Endothelial cell (in vitro differentiated cells): ENCODE measurements around the gene SMIM43. TPM values are rescaled to one million over a fixed set of nuclear protein-coding genes. Genes with fewer than 3 reads are reported as not detected.
"Not testable (repeated sequence)": the region's sequence is repeated elsewhere in the genome, so short reads cannot be mapped to it uniquely, and the experiment has no call there.

Experiments used
- DNase-seq: peaks from one replicate; pipeline ENCODE4 v3.0.0; 2021; ENCODE audit warnings: low spot score
- H3K27ac Mint-ChIP-seq: one replicate; pipeline ENCODE4 v1.8.0; 2021; ENCODE audit warnings: mixed read lengths, inconsistent platforms; ENCODE audit not compliant: unreplicated experiment
- H3K27me3 Mint-ChIP-seq: one replicate; pipeline ENCODE4 v1.8.0; 2021; ENCODE audit warnings: mild to moderate bottlenecking, moderate library complexity, mixed read lengths, inconsistent platforms; ENCODE audit not compliant: unreplicated experiment
- H3K36me3 Mint-ChIP-seq: one replicate; pipeline ENCODE4 v1.8.0; 2021; ENCODE audit warnings: mild to moderate bottlenecking, low read depth, mixed read lengths, inconsistent platforms; ENCODE audit not compliant: unreplicated experiment
- H3K4me1 Mint-ChIP-seq: one replicate; pipeline ENCODE4 v1.8.0; 2021; ENCODE audit warnings: mild to moderate bottlenecking, mixed read lengths, inconsistent platforms; ENCODE audit not compliant: unreplicated experiment
- H3K4me3 Mint-ChIP-seq: one replicate; pipeline ENCODE4 v1.8.0; 2021; ENCODE audit warnings: mild to moderate bottlenecking, mixed read lengths, inconsistent platforms; ENCODE audit not compliant: unreplicated experiment
- H3K9me3 Mint-ChIP-seq: one replicate; pipeline ENCODE4 v1.8.0; 2021; ENCODE audit warnings: mixed read lengths, inconsistent platforms; ENCODE audit not compliant: unreplicated experiment
- total RNA-seq: library from RNA; stranded (reverse); fragmentation: NEBNext Ultra II Directional; extraction: Animal tissue kit (Norgen Biotek cat#: 25700); gene quantifications from one replicate; pipeline ENCODE4 v1.2.1, GENCODE V29; 2021; ENCODE audit not compliant: unreplicated experiment
- TF ChIP-seq, protein P1 (sequence below): fragments of 200-600 bp; sonication (generic); IDR thresholded peaks from one replicate; pipeline ENCODE4 v1.5.0; 2021; ENCODE audit warnings: antibody characterized with exemption; ENCODE audit not compliant: unreplicated experiment

SMIM43 gene
- total RNA-seq, 1 donor from 2014 or later: 19.8 TPM

DNA sequence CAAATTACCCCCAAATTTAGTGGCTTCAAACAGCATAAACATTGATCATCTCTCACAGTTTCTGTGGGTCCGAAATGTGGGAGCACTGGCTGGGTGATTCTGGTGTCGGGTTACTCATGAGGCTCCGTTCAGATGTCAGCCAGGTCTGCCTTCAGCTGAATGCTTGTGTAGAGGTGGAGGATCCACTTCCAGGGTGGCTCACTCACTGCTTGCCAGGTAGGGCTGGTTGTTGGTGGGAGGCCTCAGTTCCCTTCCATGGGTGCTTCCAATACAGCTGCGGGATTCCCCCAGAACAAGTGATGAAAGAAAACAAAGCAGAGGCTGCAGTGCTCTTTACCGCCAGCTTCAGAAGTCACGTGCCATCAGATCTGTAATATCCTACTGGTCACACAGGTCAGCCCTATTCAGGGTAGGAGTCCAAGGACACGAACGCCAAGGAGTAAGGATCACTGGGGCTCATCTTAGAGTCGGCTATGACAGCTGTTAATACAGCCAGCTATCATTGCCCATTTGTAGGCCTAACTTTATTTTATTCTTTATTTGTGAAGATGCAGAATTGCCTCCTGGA lies 1.1 kb upstream of the SMIM43 start:
- no peak overlapping the region for H3K4me3 Mint-ChIP-seq
- peak overlapping the region; percentile 27 for H3K27ac Mint-ChIP-seq
- H3K36me3 Mint-ChIP-seq: no peaks in the 10 kb centered on the region
- no peaks in the 10 kb centered on the region for H3K9me3 Mint-ChIP-seq
- peaks cover 6% of the 10 kb centered on the region for H3K27me3 Mint-ChIP-seq
- TF ChIP-seq, protein P1, sequence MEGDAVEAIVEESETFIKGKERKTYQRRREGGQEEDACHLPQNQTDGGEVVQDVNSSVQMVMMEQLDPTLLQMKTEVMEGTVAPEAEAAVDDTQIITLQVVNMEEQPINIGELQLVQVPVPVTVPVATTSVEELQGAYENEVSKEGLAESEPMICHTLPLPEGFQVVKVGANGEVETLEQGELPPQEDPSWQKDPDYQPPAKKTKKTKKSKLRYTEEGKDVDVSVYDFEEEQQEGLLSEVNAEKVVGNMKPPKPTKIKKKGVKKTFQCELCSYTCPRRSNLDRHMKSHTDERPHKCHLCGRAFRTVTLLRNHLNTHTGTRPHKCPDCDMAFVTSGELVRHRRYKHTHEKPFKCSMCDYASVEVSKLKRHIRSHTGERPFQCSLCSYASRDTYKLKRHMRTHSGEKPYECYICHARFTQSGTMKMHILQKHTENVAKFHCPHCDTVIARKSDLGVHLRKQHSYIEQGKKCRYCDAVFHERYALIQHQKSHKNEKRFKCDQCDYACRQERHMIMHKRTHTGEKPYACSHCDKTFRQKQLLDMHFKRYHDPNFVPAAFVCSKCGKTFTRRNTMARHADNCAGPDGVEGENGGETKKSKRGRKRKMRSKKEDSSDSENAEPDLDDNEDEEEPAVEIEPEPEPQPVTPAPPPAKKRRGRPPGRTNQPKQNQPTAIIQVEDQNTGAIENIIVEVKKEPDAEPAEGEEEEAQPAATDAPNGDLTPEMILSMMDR: no peak
- peaks cover 22% of the 10 kb centered on the region for H3K4me1 Mint-ChIP-seq
- no peak for DNase-seq

DNA sequence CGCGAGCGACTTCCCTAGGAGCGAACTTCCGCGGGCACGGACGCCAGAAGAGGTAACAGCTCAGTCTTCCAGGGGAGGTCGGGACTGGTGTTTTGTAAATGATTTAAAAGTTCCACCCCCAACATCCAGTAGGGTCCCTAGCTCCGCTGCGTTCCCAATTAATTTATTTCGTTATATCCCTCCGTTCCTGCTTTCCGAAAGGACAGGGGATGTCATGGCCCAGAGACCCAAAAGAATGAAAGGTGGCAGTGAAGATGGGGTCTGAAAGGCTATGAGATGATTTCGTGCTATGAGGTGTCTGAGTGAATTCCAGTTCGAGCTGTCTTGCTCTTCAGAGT lies 373 bp upstream of the SMIM43 start:
- H3K27ac Mint-ChIP-seq: peak overlapping the region; percentile 27
- peak overlapping the region; percentile 87 for H3K4me3 Mint-ChIP-seq
- TF ChIP-seq, protein P1: no peak
- peaks cover 22% of the 10 kb centered on the region for H3K4me1 Mint-ChIP-seq
- DNase-seq: no peak
- H3K36me3 Mint-ChIP-seq: no peaks in the 10 kb centered on the region
- no peaks in the 10 kb centered on the region for H3K9me3 Mint-ChIP-seq
- peaks cover 6% of the 10 kb centered on the region for H3K27me3 Mint-ChIP-seq

DNA sequence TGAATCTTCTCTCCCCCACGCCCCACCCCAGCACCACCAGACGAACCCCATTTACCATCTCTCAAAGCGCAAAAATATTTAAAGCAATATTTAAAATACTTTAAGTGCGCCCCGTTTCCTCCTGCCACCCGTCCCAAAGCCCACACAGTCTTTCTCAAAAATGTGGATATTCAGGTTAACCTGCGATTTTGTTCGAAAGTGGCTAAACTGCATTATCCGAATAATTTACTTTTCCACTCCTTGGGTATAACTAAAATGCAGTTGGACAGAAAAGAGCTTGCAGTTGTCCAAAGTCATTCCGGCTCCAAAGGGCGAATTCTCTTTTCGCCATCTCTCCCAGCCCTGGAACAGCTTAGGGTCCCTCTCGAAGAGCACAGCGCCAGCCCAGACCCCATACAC lies 662 bp downstream of the SMIM43 start:
- TF ChIP-seq, protein P1: no peak
- Mint-ChIP-seq H3K27ac (peak overlapping the region; percentile 61), H3K36me3 (no peaks in the 10 kb centered on the region), H3K4me3 (peak overlapping the region; percentile 89), H3K27me3 (peaks cover 6% of the 10 kb centered on the region), H3K9me3 (no peaks in the 10 kb centered on the region), H3K4me1 (peaks cover 22% of the 10 kb centered on the region)
- DNase-seq: no peak

DNA sequence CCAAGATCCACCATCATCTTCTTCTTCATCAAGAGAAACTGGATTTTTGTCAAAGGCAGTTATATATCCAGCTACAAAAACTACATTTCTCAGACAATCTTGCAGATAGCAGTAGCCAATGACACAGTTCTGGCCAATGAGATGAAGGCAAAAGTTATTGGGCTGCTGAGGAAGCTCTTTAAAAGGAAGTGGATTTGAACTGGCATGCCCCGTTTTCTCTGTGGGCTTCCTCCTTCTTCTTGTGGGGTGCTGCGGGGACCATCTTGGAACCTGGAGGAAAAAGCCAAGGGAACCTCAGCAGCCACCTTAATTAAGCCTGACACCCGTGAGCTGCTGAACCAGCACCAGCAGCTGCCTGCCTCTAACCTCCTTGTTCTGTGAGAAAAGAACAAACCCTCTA lies 4.8 kb downstream of the SMIM43 start:
- H3K36me3 Mint-ChIP-seq: no peaks in the 10 kb centered on the region
- H3K27me3 Mint-ChIP-seq: peaks cover 5% of the 10 kb centered on the region
- H3K4me1 Mint-ChIP-seq: peaks cover 18% of the 10 kb centered on the region
- H3K27ac Mint-ChIP-seq: no peak overlapping the region
- TF ChIP-seq, protein P1: no peak
- no peak for DNase-seq
- no peaks in the 10 kb centered on the region for H3K9me3 Mint-ChIP-seq
- no peak overlapping the region for H3K4me3 Mint-ChIP-seq

DNA sequence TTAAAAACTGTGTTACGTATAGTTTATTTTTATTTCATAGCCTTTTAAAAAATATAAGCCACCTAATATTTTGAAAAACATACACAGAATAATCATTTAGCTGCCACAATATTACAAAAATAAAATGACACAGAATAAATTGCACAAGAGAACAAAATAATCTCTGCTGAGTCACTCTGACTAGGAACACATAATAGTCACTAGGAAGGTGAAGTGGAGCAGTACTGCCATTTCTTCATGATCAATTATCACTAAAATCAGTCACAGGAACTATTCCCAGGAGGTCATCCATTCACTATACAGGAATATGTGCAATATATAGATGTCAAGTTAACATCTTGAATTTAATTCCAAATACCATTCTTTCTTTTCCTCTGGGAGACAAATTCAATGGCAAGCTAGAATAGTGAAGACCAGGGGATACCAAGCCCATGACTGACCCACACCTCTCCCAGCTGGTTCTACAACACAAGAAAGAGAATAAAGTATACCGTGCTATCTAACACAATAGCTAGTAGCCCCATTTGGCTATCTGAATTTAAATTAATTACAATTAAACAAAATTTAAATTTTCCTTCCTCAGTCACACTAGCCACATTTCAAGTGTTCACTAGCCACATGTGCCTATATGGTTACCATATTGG lies 5.9 kb downstream of the SMIM43 start:
- peaks cover 13% of the 10 kb centered on the region for H3K4me1 Mint-ChIP-seq
- no peak for DNase-seq
- TF ChIP-seq, protein P1: no peak
- no peak overlapping the region for H3K4me3 Mint-ChIP-seq
- no peaks in the 10 kb centered on the region for H3K36me3 Mint-ChIP-seq
- H3K9me3 Mint-ChIP-seq: no peaks in the 10 kb centered on the region
- H3K27ac Mint-ChIP-seq: no peak overlapping the region
- H3K27me3 Mint-ChIP-seq: peaks cover 3% of the 10 kb centered on the region

DNA sequence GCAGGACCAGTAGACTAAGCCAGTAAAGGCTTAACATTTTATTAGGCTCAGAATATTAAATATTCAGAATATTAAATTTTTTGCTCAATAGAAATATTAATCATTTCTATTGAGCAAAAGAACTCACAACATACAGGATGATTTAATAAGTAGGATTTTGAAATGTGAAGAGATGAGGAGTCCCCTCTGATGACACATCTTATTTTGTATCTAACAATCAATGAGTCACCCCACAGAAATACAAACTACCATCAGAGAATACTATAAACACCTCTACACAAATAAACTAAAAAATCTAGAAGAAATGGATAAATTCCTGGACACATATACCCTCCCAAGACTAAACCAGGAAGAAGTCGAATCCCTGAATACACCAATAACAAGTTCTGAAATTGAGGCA lies 12.8 kb downstream of the SMIM43 start:
- not testable (repeated sequence) for DNase-seq, H3K9me3 Mint-ChIP-seq, H3K27ac Mint-ChIP-seq, H3K4me1 Mint-ChIP-seq, H3K4me3 Mint-ChIP-seq, H3K36me3 Mint-ChIP-seq, H3K27me3 Mint-ChIP-seq
